NCI-H2107 (cell line): ENCODE measurements around the gene PTH1R.

ENCODE experiments used
- DNase-seq: peaks from one replicate; lab custom pipeline; 2025; lab: John Stamatoyannopoulos, UW

PTH1R gene

GRCh38 chr3:46913644-46914043, 36.1 kb downstream of the PTH1R start:
- DNase-seq: peak; percentile 30

GRCh38 chr3:46914849-46915248, 37.3 kb downstream of the PTH1R start:
- no peak for DNase-seq

- DNase-seq: no peak
These were observed 37.8 kb downstream of the PTH1R start for GRCh38 chr3:46915297-46915822.

GRCh38 chr3:46916278-46916677, 38.8 kb downstream of the PTH1R start:
- no peak for DNase-seq

GRCh38 chr3:46916799-46917198, 39.3 kb downstream of the PTH1R start:
- DNase-seq: no peak

GRCh38 chr3:46917257-46917656, 39.7 kb downstream of the PTH1R start:
- DNase-seq: no peak

- no peak for DNase-seq
These were observed 40.7 kb downstream of the PTH1R start for GRCh38 chr3:46918202-46918601.

- DNase-seq: no peak
These were observed 41.1 kb downstream of the PTH1R start for GRCh38 chr3:46918634-46919033.

GRCh38 chr3:46921041-46921440, 43.5 kb downstream of the PTH1R start:
- DNase-seq: no peak

GRCh38 chr3:46921871-46922271, 44.4 kb downstream of the PTH1R start:
- DNase-seq: no peak

- no peak for DNase-seq
These were observed 44.9 kb downstream of the PTH1R start for GRCh38 chr3:46922426-46922825.

GRCh38 chr3:46922871-46923558, 45.5 kb downstream of the PTH1R start:
- DNase-seq: no peak

- DNase-seq: no peak
These were observed 46.2 kb downstream of the PTH1R start for GRCh38 chr3:46923559-46924350.

GRCh38 chr3:46924921-46925584, 47.5 kb downstream of the PTH1R start:
- DNase-seq: no peak

GRCh38 chr3:46925585-46925934, 48.0 kb downstream of the PTH1R start:
- no peak for DNase-seq

- no peak for DNase-seq
These were observed 48.5 kb downstream of the PTH1R start for GRCh38 chr3:46926039-46926438.

GRCh38 chr3:46926447-46926846, 48.9 kb downstream of the PTH1R start:
- DNase-seq: no peak

GRCh38 chr3:46926871-46927717, 49.6 kb downstream of the PTH1R start:
- no peak for DNase-seq

- DNase-seq: no peak
These were observed 50.2 kb downstream of the PTH1R start for GRCh38 chr3:46927718-46928073.

- DNase-seq: no peak
These were observed 50.8 kb downstream of the PTH1R start for GRCh38 chr3:46928282-46928681.

- no peak for DNase-seq
These were observed 51.8 kb downstream of the PTH1R start for GRCh38 chr3:46929324-46929723.
